Measurements from ENCODE around the gene UNC119.
A peak's percentile ranks its signal among the peaks of the same experiment; 100 is the strongest.

- no peak for TF ChIP-seq CTCF (IDR thresholded peaks at IDR 0.05)
- peak; percentile 88 to 91 for TF ChIP-seq POLR2A (IDR thresholded peaks at IDR 0.05)
- peak; percentile 97 for TF ChIP-seq POLR2AphosphoS5 (IDR thresholded peaks at IDR 0.05)
Measured at GRCh38 chr17:28598799-28599310, 46.4 kb upstream of the UNC119 start, which contains the start of gene SPAG5.
